AG10803 (cell line): ENCODE results near the gene POMT2.

Experiments
- DNase-seq: peaks from one replicate; pipeline ENCODE4 v3.0.0; 2010; ENCODE audit warnings: low read depth
- H3K4me3 ChIP-seq: 2 replicates; pipeline ENCODE4 v1.5.1; 2011; ENCODE audit warnings: mild to moderate bottlenecking, low read length, control low read depth
- TF ChIP-seq, protein P1 (sequence below): conservative IDR thresholded peaks from 2 replicates; pipeline ENCODE4 v1.5.1; 2011; ENCODE audit warnings: mild to moderate bottlenecking, low read length, control low read depth, inconsistent platforms

Gene POMT2

DNA sequence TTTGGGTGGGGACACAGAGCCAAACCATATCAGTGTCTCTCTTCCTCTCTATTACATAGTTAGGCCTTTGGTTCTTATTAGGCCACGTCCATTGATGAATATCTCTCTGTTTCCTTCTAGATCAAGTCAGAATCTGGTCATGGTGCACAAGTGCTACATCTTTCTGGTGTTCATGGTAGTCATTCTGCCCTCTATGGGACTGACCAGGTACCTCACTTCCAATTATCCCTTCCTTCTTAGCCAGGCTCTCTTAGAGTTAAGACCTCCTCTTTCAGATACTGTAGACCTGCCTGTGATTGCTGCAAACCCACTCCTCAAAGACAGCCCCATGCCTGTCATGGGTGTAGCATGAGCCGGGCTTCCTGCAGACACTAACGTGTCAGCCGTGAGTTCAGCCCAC, 74.9 kb downstream of the POMT2 start:
- no peak overlapping the region for H3K4me3 ChIP-seq
- TF ChIP-seq, protein P1, sequence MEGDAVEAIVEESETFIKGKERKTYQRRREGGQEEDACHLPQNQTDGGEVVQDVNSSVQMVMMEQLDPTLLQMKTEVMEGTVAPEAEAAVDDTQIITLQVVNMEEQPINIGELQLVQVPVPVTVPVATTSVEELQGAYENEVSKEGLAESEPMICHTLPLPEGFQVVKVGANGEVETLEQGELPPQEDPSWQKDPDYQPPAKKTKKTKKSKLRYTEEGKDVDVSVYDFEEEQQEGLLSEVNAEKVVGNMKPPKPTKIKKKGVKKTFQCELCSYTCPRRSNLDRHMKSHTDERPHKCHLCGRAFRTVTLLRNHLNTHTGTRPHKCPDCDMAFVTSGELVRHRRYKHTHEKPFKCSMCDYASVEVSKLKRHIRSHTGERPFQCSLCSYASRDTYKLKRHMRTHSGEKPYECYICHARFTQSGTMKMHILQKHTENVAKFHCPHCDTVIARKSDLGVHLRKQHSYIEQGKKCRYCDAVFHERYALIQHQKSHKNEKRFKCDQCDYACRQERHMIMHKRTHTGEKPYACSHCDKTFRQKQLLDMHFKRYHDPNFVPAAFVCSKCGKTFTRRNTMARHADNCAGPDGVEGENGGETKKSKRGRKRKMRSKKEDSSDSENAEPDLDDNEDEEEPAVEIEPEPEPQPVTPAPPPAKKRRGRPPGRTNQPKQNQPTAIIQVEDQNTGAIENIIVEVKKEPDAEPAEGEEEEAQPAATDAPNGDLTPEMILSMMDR, result no peak
- no peak for DNase-seq

DNA sequence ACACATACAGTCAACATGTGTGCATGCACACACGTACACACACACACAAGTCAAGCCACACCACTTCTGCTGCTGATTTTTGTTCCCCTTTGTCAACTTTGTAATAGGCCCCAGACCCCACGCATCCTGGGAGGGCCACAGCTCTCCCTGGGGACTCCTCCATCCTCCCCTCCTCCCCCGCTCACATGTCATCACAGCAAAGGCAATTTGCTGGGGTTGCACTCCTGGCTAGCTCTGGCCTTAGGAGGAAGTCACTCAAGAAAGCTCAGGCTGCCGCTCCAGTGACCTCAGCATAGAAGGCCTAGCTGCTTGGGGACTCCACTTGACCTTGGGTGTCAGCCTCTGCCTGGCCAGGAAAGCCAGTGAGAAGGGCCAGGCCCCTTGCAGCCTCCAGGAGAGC, 76.8 kb downstream of the POMT2 start:
- DNase-seq, result no peak
- TF ChIP-seq, protein P1, result no peak
- H3K4me3 ChIP-seq, result no peak overlapping the region

DNA sequence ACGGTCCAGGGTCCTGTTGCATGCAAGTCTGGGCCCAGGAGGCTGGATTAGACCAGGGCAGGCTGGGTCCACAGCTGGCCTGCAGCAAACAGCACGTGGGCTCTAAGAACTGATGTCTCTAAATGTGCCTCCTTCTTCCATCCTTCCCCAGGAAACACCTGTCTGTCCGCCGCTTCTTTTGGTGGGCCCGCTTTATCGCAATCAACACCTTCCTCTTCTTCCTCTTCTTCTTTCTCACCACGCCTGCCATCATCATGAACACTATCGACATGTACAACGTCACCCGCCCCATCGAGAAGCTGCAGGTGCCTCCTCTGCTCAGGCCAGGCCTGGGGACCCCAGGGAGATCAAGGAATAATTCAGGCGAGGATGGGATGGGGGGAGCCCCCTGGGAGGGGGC, 77.9 kb downstream of the POMT2 start:
- no peak for DNase-seq
- no peak overlapping the region for H3K4me3 ChIP-seq
- TF ChIP-seq, protein P1, result no peak

DNA sequence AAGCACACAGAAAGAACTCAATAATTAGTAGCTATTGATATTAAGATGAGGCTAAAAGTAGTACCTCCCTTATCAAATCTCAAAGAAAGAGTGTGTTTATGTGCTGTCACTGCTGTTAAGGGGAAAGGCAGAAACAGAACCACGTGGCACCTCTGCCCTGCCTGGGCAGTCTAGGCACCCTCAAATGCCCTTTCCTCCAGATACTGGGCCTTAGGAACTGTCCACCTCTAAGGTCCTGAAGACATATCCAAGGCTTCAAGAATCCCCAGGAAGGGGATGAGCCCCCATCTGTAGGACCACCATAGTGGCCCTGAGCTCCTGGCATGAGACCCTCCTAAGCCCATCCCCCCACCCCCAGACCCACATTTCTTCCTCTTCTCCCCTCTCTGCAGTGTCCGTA, 78.7 kb downstream of the POMT2 start:
- no peak for DNase-seq
- TF ChIP-seq, protein P1, result no peak

DNA sequence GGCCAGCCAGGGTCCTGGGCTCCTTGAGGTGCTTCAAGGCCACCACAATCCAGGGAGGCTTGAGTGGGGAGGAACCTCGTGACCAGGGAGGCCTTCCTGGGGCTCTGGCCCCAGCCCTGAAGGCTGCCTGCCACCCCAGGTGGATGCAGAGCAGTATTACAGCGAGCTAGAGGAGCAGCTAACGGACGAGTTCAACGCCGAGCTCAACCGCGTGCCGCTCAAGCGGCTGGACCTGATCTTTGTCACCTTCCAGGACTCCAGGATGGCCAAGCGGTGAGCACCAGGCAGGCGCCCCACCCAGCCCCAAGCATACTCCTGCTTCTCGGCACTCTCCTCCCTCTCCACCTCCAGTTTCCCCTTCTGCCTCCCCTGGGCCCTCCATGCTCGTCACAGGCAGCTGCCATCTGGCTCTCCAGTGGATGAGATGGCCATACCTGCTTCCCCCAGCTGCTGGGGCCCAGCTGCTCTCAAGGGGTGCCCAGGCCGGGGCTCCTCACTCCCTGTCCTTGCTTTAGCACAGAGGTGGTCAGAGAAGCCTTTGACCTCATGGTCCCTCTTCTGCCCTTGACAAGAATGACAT, 80.3 kb downstream of the POMT2 start:
- H3K4me3 ChIP-seq, result no peak overlapping the region
- TF ChIP-seq, protein P1, result no peak
- DNase-seq, result no peak

More for the DNA sequence above, 78.7 kb downstream of the POMT2 start:
- H3K4me3 ChIP-seq, result no peak overlapping the region

DNA sequence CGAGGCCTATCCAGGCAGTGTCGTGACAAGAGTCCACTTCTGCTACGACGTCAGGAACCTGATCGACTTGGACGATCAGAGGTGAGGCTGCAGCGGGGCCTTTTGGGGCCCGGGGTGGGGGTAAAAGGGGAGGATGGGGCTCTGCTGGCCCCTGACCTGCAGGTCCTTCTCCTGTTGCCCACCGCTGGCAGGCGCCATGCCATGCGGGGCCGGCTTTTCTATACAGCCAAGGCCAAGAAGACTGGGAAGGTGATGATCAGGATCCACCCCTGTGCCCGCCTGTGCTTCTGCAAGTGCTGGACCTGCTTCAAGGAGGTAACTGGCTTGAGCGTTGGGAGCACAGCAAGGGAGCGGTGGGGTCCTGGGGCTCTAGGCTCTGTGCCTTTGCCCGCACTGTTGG, 81.3 kb downstream of the POMT2 start:
- DNase-seq, result no peak
- TF ChIP-seq, protein P1, result no peak
- H3K4me3 ChIP-seq, result no peak overlapping the region

DNA sequence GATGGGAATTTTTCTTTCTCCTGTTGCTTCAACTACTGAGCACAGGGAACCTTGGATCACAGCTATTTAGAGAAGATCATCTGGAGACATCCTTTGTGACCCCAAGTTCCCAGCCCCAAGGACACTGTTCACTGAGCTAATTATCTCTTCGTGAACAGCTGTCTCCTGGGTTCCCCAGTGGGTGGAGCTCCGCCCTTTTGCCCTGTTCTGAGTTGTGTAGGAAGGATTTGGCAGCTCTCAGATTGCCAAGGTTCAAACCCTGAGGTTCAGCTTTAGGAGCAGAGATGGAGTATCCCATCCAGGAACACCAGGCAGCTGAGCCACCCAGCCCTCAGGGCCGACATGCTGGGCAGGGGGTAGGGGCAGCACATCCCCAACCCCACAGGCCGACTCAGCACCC, 81.7 kb downstream of the POMT2 start:
- TF ChIP-seq, protein P1, result no peak
- DNase-seq, result no peak
- no peak overlapping the region for H3K4me3 ChIP-seq
